ENCODE data around the gene PXDC1.
"Not testable (repeated sequence)": the region's sequence is repeated elsewhere in the genome, so short reads cannot be mapped to it uniquely, and the experiment has no call there.

PXDC1 gene

DNA sequence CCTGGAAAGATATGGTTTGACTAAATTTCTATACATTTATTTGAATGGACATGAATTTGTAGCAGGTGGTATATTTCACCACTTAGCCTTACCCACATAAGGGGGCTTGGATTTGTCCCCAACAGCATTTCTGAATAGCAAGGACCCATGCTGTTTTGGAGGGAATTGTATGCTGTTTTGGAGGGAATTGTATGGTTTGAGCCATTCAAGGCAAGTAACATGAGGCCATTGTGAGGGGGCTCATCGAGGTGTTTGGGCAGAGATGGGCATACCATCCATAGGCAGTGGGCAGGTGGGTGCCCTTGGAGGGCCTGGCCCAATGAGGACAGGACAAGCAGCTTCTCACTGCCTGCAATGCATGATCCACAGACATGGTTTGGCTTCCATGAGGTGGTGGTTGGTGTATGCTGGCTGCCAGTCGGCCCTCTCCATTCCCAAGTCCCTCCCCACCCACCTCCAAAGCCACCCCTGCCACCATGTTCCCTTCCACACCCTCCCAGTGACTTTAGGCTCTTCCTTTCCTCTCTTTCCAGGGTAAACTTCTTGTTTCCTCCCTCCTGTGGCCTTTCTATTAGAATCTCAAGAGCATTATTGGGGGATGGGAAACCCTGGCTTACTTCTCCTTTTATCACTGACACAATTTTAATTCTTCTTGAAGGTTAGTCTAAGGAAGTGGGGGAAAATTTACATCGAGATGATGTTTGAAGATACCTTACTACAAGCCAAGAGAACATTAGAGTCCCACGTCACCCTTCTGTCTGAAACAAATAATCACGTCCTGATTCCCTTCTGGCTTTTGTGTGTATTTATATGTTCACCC, 13.2 kb upstream of the PXDC1 start:
- in situ Hi-C loops (cut with HindIII; ENCODE audit: low sequenced_read_pairs), result no loop called here

- in situ Hi-C loops (cut with HindIII; ENCODE audit: low sequenced_read_pairs), result no loop called here
Observed at GRCh38 chr6:3762852-3763251, 11.3 kb upstream of the PXDC1 start.

DNA sequence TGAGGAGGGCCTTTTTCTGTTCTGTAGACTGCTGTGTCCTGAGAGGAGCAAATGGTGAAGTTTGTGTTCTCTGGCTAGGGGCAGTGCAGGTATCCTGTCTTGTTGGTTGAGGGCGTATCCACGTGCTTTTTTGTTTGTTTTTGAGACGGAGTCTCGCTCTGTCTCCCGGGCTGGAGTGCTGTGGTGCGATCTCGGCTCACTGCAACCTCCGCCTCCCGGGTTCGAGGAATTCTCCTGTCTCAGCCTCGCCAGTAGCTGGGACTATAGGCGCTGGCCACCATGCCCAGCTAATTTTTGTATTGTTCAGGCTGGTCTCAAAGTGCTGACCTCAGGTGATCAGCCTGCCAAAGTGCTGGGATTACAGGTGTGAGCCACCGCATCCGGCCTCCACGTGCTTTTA, 10.8 kb upstream of the PXDC1 start:
- in situ Hi-C loops (cut with HindIII; ENCODE audit: low sequenced_read_pairs), result no loop called here

- in situ Hi-C loops (cut with HindIII; ENCODE audit: low sequenced_read_pairs), result no loop called here
Observed at GRCh38 chr6:3761989-3762270, 10.4 kb upstream of the PXDC1 start.

- in situ Hi-C loops (cut with HindIII; ENCODE audit: low sequenced_read_pairs), result no loop called here
Observed at GRCh38 chr6:3759646-3760232, 8.2 kb upstream of the PXDC1 start.

GRCh38 chr6:3758842-3759144, 7.3 kb upstream of the PXDC1 start:
- in situ Hi-C loops (cut with HindIII; ENCODE audit: low sequenced_read_pairs), result no loop called here

DNA sequence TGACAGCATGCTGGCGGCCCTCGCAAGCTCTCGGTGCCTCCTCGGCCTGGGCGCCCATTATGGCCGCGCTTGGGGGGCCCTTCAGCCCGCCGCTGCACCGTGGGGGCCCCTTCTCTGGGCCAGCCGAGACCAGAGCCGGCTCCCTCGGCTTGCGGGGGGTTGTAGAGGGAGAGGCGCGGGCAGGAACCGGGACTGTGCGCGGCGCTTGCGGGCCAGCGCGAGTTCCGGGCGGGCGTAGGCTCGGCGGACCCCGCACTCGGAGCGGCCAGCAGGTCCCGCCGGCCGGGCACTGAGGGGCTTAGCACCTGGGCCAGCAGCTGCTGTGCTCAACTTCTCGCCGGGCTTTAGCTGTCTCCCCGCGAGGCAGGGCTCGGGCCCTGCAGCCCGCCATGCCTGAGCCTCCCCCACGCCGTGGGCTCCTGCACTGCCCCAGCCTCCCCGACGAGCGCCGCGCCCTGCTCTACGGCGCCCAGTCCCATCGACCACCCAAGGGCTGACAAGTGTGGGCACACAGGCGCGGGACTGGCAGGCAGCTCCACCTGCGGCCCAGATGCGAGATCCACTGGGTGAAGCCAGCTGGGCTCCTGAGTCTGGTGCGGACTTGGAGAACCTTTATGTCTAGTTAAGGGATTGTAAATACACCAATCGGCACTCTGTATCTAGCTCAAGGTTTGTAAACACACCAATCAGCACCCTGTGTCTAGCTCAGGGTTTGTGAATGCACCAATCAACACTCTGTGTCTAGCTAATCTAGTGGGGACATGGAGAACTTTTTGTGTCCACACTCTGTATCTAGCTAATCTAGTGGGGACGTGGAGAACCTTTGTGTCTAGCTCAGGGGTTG, 6.7 kb upstream of the PXDC1 start:
- in situ Hi-C loops (cut with HindIII; ENCODE audit: low sequenced_read_pairs), result not testable (repeated sequence)

DNA sequence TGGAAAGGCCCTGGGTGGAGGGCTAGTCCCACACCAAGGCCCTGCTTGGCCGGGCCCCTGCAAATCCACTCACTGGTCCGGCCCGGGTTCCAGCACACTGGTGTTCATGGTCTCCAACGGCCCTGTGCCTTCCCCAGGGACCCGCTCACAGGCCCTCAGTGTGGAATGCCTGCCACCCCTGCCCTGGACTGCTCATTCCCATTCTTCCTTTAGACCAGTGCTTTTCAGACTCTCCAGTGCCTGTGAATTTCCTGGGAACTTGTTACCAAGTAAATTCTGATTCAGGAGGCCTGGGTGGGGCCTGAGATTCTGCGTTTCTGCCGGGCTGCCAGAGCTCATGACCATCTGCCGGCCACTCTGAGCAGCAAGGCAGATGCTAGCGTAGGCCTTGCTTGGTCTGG, 5.7 kb upstream of the PXDC1 start:
- in situ Hi-C loops (cut with HindIII; ENCODE audit: low sequenced_read_pairs), result no loop called here

DNA sequence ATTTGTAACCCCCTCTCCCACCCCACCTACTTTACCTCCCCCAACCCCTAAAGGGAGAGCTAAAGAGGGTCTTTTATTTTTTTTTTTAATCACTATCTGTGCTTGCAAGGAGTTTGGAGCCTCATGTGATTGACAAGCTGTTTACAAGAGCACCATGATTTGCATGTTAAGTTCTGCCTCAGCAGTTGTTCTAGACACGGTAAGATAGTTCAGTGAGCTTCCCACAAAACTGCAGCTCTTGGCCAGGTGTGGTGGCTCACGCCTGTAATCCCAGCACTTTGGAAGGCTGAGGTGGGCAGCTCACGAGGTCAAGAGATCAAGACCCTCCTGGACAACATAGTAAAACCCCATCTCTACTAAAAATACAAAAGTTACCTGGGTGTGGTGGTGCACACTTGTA, 5.0 kb upstream of the PXDC1 start:
- in situ Hi-C loops (cut with HindIII; ENCODE audit: low sequenced_read_pairs), result no loop called here

- in situ Hi-C loops (cut with HindIII; ENCODE audit: low sequenced_read_pairs), result no loop called here
Observed at GRCh38 chr6:3755637-3756545, 4.4 kb upstream of the PXDC1 start.

DNA sequence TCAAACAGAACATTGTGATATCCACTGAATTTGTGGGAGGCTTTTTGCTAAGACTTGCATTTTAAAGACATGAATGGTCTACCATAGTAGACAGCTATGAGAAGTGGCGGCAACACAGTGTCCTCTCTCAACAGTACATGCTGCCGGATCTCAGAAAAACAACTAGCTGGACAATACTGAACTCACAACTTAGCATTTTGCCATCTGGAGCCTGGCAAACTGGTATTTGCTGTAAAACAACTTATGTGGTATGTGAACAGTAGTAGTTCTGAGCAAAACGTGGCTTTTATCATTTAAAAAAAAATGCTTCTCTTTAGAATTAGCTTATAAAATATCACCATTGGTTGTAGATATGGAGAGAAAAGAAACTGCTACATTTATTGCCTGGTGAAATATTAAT, 3.3 kb upstream of the PXDC1 start:
- in situ Hi-C loops (cut with HindIII; ENCODE audit: low sequenced_read_pairs), result no loop called here

- in situ Hi-C loops (cut with HindIII; ENCODE audit: low sequenced_read_pairs), result not testable (repeated sequence)
Observed at GRCh38 chr6:3754032-3754725, 2.7 kb upstream of the PXDC1 start.

GRCh38 chr6:3753228-3753835, 1.8 kb upstream of the PXDC1 start:
- in situ Hi-C loops (cut with HindIII; ENCODE audit: low sequenced_read_pairs), result no loop called here

DNA sequence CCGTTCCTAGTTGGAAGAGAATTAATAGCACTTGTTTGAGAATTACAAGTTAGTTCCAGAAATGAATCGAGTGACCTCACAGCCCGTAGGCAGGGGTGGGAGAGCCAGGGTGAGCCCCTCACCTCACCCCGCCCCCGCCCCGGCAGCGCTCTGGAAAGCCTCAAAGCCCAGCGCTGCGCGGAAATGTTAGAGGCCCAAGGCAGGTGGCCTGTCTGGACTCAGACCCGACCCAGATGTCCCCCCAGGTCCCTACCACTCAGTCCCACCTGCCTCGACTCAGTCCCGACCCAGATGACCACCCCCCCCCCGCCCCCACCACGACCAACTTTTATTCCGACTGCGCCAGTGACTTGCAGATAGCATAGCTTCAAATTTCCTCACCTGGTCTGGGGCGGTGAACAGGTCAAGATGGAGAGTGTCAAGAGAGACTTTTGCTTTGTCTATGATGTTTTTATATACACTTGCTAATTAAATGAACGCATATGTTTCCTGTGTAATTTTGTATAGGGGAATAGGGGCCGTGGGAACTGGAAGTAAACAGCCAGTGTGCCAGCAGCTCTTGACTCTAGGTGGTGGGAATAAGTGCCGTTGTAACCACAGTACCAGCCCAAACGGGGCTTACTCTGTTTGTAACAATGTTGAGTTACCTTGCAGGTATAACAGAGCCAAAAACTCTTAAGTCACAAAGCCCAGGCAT, 1.2 kb upstream of the PXDC1 start:
- in situ Hi-C loops (cut with HindIII; ENCODE audit: low sequenced_read_pairs), result no loop called here

DNA sequence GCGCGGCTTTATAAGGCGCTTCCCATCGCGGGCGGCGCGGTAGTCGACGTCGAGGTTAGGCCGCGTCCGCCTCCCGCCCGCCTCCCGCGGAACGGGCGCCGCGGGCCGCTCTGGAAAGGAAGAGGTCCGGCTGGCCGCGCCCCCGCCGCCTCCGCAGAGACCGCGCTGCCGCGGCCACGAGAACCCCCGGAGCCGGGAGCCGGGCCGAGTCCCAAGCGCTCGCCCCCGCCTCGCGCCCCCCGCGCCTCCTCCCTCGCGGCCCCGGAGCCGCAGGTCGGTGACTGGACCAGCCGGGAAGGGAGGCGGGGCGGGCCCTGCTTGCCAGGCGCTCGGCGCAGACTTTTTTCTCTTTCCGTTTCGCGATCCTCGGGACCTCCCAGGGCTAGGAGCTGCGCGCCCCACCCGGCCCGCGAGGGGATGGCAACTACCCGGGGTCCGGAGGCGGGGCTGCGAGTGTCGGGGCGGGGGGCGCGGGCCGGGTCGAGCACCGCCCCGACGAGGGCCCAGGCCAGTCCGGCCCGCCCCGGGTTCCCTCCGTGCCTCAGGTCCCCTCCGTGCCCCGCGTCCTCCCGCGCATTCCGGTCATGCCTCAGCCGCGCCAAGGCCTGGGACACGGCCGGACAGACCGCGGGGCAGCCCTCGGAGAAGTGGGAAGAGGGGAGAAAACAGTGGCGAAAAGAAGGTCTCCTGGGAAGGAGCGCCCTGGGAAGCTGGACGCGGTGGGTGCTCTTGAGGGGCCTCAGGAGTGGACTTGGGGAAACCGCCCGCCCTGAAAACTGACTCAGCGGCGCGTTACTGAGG, 417 bp upstream of the PXDC1 start:
- in situ Hi-C loops (cut with HindIII; ENCODE audit: low sequenced_read_pairs), result no loop called here

- in situ Hi-C loops (cut with HindIII; ENCODE audit: low sequenced_read_pairs), result no loop called here
Observed at GRCh38 chr6:3750317-3751076, 1.0 kb downstream of the PXDC1 start.

DNA sequence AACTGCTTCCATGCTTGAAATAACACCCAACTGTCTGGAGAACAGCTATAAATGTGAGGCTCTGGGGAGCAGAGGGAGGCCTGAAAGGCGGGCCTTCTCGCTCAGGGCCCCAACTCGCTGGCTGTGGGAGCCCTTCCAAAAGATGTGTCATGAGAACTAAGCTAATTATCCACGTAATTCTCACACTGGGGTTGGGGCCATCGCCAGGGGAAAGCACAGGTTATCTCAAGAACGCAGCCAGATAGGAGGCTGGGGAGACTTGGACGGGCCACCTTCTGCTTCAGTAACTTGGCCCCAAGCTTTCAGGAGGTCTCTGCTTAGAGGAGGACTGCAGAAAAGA, 1.6 kb downstream of the PXDC1 start:
- in situ Hi-C loops (cut with HindIII; ENCODE audit: low sequenced_read_pairs), result no loop called here
